ENCODE data around the gene ARID1B. TPM values are rescaled to one million over a fixed set of nuclear protein-coding genes. Genes with fewer than 3 reads are reported as not detected.

Gene ARID1B
- total RNA-seq, 1 donor = 55.0 TPM

DNA sequence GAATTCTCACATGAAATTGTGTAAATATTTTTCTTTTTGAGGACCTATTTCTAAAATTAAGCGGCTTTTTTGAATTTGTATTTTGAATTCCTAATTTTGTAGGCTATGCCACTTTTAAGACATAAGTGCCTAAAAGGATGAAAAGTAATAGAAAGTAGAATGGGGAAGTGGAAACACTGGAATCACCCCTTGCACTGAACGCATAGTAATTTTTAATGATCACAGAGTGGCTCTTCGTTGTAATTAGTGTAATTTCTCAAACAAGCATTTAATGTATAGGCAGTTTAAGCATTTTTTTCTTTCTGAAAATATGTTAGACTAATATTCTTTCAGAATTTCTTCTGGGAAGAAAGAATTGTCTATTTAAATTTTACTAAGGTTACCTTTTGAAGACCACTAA is 73.2 kb downstream of the ARID1B start:
- no peaks in the 10 kb centered on the region for H3K36me3 ChIP-seq (ENCODE audit: insufficient read depth, low read length)
- DNase-seq (ENCODE audit: insufficient read length, low spot score, missing footprints) = no peak
- H2AFZ ChIP-seq (ENCODE audit: low read length) = no peak overlapping the region
- no peak overlapping the region for H3K4me2 ChIP-seq (ENCODE audit: insufficient read depth, low read length)
- TF ChIP-seq, protein P1, sequence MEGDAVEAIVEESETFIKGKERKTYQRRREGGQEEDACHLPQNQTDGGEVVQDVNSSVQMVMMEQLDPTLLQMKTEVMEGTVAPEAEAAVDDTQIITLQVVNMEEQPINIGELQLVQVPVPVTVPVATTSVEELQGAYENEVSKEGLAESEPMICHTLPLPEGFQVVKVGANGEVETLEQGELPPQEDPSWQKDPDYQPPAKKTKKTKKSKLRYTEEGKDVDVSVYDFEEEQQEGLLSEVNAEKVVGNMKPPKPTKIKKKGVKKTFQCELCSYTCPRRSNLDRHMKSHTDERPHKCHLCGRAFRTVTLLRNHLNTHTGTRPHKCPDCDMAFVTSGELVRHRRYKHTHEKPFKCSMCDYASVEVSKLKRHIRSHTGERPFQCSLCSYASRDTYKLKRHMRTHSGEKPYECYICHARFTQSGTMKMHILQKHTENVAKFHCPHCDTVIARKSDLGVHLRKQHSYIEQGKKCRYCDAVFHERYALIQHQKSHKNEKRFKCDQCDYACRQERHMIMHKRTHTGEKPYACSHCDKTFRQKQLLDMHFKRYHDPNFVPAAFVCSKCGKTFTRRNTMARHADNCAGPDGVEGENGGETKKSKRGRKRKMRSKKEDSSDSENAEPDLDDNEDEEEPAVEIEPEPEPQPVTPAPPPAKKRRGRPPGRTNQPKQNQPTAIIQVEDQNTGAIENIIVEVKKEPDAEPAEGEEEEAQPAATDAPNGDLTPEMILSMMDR (IDR thresholded peaks at IDR 0.05; ENCODE audit: extremely low read depth, low read depth, low read length) = no peak
- no peaks in the 10 kb centered on the region for H3K27me3 ChIP-seq (ENCODE audit: insufficient read depth, low read length)
- H3K79me2 ChIP-seq (ENCODE audit: insufficient read depth, low read length) = peaks cover 98% of the 10 kb centered on the region
- no peaks in the 10 kb centered on the region for H3K4me1 ChIP-seq (ENCODE audit: insufficient read depth, low read length)
- peaks cover 54% of the 10 kb centered on the region for H4K20me1 ChIP-seq (ENCODE audit: insufficient read depth, low read length)
- no peaks in the 10 kb centered on the region for H3K9me3 ChIP-seq (ENCODE audit: low read depth, low read length)
- H3K27ac ChIP-seq (ENCODE audit: low read depth, low read length) = no peak overlapping the region
- H3K4me3 ChIP-seq (ENCODE audit: insufficient read depth, low read length) = no peak overlapping the region

DNA sequence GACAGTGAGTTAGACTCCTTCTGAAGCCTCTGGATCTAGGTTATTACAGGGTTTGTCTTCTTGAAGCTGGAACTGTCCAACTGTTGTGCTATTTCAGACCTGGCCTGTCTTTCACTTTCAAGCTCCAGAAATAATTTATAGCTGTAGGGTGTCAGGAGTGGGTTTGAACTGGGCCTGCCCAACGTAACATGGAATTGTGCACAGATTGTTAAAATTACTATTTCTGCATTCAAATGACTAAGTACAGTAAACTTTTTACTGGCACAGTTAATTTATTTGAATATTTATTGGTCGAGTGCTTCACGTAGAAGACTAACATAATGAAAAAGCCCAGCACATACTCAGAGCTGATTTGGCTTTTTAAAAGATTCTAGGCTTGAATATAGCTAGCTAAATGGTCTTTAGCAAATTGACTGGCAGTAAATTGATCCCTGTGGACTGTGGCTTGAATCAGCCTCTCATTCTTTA is 74.3 kb downstream of the ARID1B start:
- Histone ChIP-seq H3K36me3 (ENCODE audit: insufficient read depth, low read length) (no peaks in the 10 kb centered on the region), H2AFZ (ENCODE audit: low read length) (no peak overlapping the region), H3K27ac (ENCODE audit: low read depth, low read length) (no peak overlapping the region), H4K20me1 (ENCODE audit: insufficient read depth, low read length) (peaks cover 59% of the 10 kb centered on the region), H3K9me3 (ENCODE audit: low read depth, low read length) (no peaks in the 10 kb centered on the region), H3K79me2 (ENCODE audit: insufficient read depth, low read length) (peaks cover 99% of the 10 kb centered on the region), H3K27me3 (ENCODE audit: insufficient read depth, low read length) (no peaks in the 10 kb centered on the region), H3K4me1 (ENCODE audit: insufficient read depth, low read length) (no peaks in the 10 kb centered on the region), H3K4me3 (ENCODE audit: insufficient read depth, low read length) (no peak overlapping the region), H3K4me2 (ENCODE audit: insufficient read depth, low read length) (peak overlapping the region; percentile 16)
- no peak for DNase-seq (ENCODE audit: insufficient read length, low spot score, missing footprints)
- TF ChIP-seq, protein P1 (IDR thresholded peaks at IDR 0.05; ENCODE audit: extremely low read depth, low read depth, low read length) = no peak

DNA sequence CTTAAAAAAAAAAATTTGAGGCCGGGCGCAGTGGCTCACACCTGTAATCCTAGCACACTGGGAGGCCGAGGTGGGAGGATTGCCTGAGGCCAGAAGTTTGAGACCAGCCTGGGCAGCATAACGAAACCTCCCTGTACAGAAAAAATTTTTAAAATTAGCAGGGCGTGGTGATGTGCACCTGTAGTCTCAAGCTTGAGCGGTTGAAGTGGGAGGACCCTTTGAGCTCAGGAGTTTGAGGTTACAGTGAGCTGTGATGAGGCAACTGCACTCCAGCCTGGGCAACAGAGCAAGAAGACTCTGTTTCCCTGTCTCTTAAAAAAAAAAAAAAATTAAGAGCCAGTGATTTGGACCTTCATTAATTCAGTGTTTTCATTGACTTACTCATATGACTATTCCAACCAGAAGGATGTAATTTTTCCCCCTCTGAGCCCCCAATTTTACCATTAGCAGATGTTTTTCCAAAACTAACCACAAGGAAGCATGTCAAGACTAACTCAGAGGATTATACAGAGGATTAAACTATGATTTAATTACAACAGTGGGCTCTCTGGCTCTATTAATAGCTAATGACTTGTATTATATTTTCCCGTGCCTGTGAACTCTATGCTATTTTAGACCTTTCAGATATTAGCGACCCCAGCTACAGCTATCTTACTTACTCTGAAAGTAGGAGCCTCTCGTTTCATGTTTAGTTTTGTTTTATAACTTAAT is 75.1 kb downstream of the ARID1B start:
- Histone ChIP-seq H3K9me3 (ENCODE audit: low read depth, low read length) (no peaks in the 10 kb centered on the region), H3K4me1 (ENCODE audit: insufficient read depth, low read length) (peaks cover 5% of the 10 kb centered on the region), H3K27ac (ENCODE audit: low read depth, low read length) (no peak overlapping the region), H3K4me2 (ENCODE audit: insufficient read depth, low read length) (no peak overlapping the region), H4K20me1 (ENCODE audit: insufficient read depth, low read length) (peaks cover 60% of the 10 kb centered on the region), H3K4me3 (ENCODE audit: insufficient read depth, low read length) (no peak overlapping the region), H3K36me3 (ENCODE audit: insufficient read depth, low read length) (no peaks in the 10 kb centered on the region), H3K79me2 (ENCODE audit: insufficient read depth, low read length) (peaks cover 99% of the 10 kb centered on the region), H3K27me3 (ENCODE audit: insufficient read depth, low read length) (no peaks in the 10 kb centered on the region), H2AFZ (ENCODE audit: low read length) (no peak overlapping the region)
- no peak for DNase-seq (ENCODE audit: insufficient read length, low spot score, missing footprints)
- TF ChIP-seq, protein P1 (IDR thresholded peaks at IDR 0.05; ENCODE audit: extremely low read depth, low read depth, low read length) = no peak

DNA sequence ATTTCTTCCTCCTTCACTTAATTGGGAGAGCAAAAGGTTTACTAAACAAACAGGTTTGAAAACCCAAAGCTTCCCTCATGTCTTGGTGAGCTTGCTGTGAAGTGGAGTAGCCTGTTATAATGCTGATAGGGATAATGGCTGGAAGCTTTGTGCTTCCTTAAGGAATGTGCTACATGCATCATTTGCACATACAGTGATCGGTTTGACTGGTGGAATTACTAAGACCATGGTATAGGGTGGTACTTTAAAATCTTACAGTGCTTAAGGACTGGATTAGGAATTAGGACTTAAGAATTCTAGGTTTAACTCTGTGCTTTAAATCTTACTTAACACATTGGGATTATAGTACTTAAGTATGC is 75.7 kb downstream of the ARID1B start:
- TF ChIP-seq, protein P1 (IDR thresholded peaks at IDR 0.05; ENCODE audit: extremely low read depth, low read depth, low read length) = no peak
- no peak overlapping the region for H3K4me3 ChIP-seq (ENCODE audit: insufficient read depth, low read length)
- H3K9me3 ChIP-seq (ENCODE audit: low read depth, low read length) = no peaks in the 10 kb centered on the region
- H2AFZ ChIP-seq (ENCODE audit: low read length) = no peak overlapping the region
- H3K36me3 ChIP-seq (ENCODE audit: insufficient read depth, low read length) = no peaks in the 10 kb centered on the region
- H3K79me2 ChIP-seq (ENCODE audit: insufficient read depth, low read length) = peaks cover 99% of the 10 kb centered on the region
- H3K27ac ChIP-seq (ENCODE audit: low read depth, low read length) = no peak overlapping the region
- no peak for DNase-seq (ENCODE audit: insufficient read length, low spot score, missing footprints)
- H3K4me2 ChIP-seq (ENCODE audit: insufficient read depth, low read length) = no peak overlapping the region
- peaks cover 59% of the 10 kb centered on the region for H4K20me1 ChIP-seq (ENCODE audit: insufficient read depth, low read length)
- no peaks in the 10 kb centered on the region for H3K27me3 ChIP-seq (ENCODE audit: insufficient read depth, low read length)
- peaks cover 7% of the 10 kb centered on the region for H3K4me1 ChIP-seq (ENCODE audit: insufficient read depth, low read length)
